Body of pancreas (tissue), 4 donors: ENCODE measurements around the gene SYT2. TPM values are rescaled to one million over a fixed set of nuclear protein-coding genes. Genes with fewer than 3 reads are reported as not detected.
"Not testable (repeated sequence)": the region's sequence is repeated elsewhere in the genome, so short reads cannot be mapped to it uniquely, and the experiment has no call there.

Source experiments
- ATAC-seq: fragments of 150-250 bp; one replicate; pipeline ENCODE4 v1.9.1; 2016
- DNase-seq, 4 donors: peaks; one replicate each; pipeline ENCODE4 v3.0.0-alpha.2; 2019
- H3K27ac ChIP-seq, 4 donors: fragments of 200-600 bp; sonication (generic); 1 replicate in 3 of 4; 2 replicates in 1 of 4; pipeline versions ENCODE4 v1.5.1 to v1.6.1; 2016 to 2019; ENCODE audit warnings: mild to moderate bottlenecking in 1 of 4, mixed read lengths in 1 of 4, moderate library complexity in 1 of 4
- H3K27me3 ChIP-seq, 2 donors: fragments of 200-600 bp; sonication (generic); one replicate each; pipeline ENCODE4 v1.6.0; 2016; ENCODE audit warnings: mild to moderate bottlenecking in 1 of 2
- H3K36me3 ChIP-seq, 2 donors: fragments of 200-600 bp; sonication (generic); replicated peaks in 1 of 2; 2 replicates each; pipeline ENCODE4 v1.5.1; 2016; ENCODE audit warnings: low read depth in 2 of 2; ENCODE audit not compliant: insufficient read depth in 1 of 2
- H3K4me1 ChIP-seq: fragments of 200-600 bp; sonication (generic); one replicate; pipeline ENCODE4 v1.6.0; 2016
- H3K4me3 ChIP-seq, 2 donors: fragments of 200-600 bp; sonication (generic); 1 replicate in 1 of 2; 2 replicates in 1 of 2; pipeline ENCODE4 v1.5.1; 2016 to 2019
- H3K9me3 ChIP-seq, 3 donors: fragments of 200-600 bp; sonication (generic); 1 replicate in 2 of 3; 2 replicates in 1 of 3; pipeline ENCODE4 v1.5.1; 2016
- POLR2A ChIP-seq, 3 donors: fragments of 450-650 bp; IDR thresholded peaks; one replicate each; pipeline ENCODE4 v1.6.1; 2016; ENCODE audit warnings: antibody characterized with exemption in 3 of 3, mild to moderate bottlenecking in 2 of 3
- WGBS, 2 donors: methylation state at CpG; one replicate each; pipeline ENCODE4 v1.1.5; 2017; 5-methylcytosine and 5-hydroxymethylcytosine counted together
- intact Hi-C: fragments of 100-400 bp; cut with DNase I; formaldehyde crosslinking; loops from one replicate; pipeline ENCODE4 v1.15.1; 2023
- total RNA-seq, 2 donors: library from RNA; depleted of rRNA; stranded (reverse); fragments of >200 nt; gene quantifications; one replicate each; pipeline ENCODE4 v1.1.0, GENCODE V29; 2016
- TF ChIP-seq, protein P1 (sequence below), 7 experiments: fragments of 450-650 bp in 4 of 7; fragments of 200-600 bp in 3 of 7; sonication (generic) in 3 of 7; IDR thresholded peaks; one replicate each; pipeline ENCODE4 v1.5.1; 2016 to 2019; ENCODE audit warnings: antibody characterized with exemption in 7 of 7

Gene SYT2
- total RNA-seq, 2 donors from 2014 or later = not detected

DNA sequence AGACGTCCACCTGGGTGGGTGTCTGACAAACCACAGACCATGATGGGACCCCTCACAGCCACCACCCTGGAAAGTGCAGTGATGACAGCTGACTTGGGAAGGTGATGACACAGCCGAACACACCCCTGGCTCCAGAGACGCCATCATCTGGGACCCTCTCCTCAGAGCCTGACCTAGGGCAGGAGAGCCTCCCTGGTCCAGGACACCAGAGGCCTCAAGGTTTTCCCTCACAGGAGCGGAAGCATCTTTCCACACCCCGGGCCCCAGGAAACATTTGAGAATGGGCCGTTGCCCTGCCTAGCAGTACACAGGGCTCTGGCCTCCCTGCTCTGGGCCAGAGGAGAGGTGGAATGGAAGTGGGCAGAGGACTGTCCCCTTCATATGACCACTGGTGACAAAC, 79.7 kb downstream of the SYT2 start:
- Histone ChIP-seq H3K36me3 (no peaks in the 10 kb centered on the region), H3K4me1 (peaks cover 2% of the 10 kb centered on the region), H3K9me3 (no peaks in the 10 kb centered on the region), H3K27ac (no peak overlapping the region), H3K4me3 (no peak overlapping the region), H3K27me3 (no peaks in the 10 kb centered on the region)
- no peak for DNase-seq
- intact Hi-C loops = no loop called here
- WGBS, 2 donors = 70% methylated on average over 3 to 6 of the region's 6 CpGs
- no peak for TF ChIP-seq POLR2A (IDR thresholded peaks at IDR 0.05)
- TF ChIP-seq, protein P1, sequence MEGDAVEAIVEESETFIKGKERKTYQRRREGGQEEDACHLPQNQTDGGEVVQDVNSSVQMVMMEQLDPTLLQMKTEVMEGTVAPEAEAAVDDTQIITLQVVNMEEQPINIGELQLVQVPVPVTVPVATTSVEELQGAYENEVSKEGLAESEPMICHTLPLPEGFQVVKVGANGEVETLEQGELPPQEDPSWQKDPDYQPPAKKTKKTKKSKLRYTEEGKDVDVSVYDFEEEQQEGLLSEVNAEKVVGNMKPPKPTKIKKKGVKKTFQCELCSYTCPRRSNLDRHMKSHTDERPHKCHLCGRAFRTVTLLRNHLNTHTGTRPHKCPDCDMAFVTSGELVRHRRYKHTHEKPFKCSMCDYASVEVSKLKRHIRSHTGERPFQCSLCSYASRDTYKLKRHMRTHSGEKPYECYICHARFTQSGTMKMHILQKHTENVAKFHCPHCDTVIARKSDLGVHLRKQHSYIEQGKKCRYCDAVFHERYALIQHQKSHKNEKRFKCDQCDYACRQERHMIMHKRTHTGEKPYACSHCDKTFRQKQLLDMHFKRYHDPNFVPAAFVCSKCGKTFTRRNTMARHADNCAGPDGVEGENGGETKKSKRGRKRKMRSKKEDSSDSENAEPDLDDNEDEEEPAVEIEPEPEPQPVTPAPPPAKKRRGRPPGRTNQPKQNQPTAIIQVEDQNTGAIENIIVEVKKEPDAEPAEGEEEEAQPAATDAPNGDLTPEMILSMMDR (IDR thresholded peaks at IDR 0.05) = no peak
- no peak for ATAC-seq

DNA sequence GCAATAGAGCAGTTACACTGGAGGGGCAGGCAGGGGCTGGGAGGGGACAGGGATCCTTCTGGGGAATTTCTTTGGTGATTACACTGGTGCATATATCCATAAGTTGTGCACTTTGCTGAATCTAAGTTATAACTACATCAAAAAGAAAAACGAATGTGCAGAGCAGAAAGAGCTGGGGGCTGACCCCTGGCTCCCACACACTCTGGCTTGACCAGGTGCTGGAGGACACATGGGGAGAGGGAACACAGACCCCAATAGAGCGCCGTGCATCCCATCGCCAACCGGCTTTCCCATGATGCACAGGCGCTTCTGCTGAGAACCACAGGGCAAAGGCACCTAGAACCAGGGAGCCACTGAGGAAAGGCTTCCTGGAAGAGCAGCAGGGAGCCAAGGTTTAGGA, 80.2 kb downstream of the SYT2 start:
- DNase-seq, H3K4me3 ChIP-seq, H3K36me3 ChIP-seq, intact Hi-C loops, H3K9me3 ChIP-seq, H3K4me1 ChIP-seq, H3K27me3 ChIP-seq, H3K27ac ChIP-seq, ATAC-seq: not testable (repeated sequence)
- WGBS, 2 donors = 60 to 82% methylated on average over 5 to 6 of the region's 6 CpGs

DNA sequence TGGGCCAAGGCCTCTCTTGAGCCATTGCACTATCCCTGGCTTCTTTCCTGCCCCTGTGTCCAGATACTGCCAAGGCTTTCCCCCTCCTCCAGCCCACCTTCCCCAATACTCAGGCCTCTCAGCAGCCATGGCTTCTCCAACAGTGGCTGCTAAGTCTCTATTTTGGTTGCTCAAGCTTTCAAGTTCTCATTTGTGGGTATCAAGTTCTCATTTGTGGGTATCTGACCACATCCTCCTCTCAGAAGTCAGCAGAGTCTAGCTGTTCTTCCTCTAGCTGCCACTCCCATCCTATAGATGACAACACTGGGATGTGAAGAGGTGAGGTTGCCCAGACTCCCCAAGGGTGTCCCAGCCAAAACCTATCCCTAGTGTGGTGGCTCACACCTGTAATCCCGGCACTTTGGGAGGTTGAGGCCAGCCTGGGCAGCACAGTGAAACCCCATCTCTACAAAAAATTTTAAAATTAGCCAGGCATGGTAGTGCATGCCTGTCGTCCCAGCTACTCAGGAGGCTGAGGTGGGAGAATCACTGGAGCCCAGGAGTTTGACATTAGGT, 80.9 kb downstream of the SYT2 start:
- intact Hi-C loops, H3K36me3 ChIP-seq, H3K4me1 ChIP-seq, H3K9me3 ChIP-seq, H3K27ac ChIP-seq, DNase-seq, H3K4me3 ChIP-seq, H3K27me3 ChIP-seq, ATAC-seq: not testable (repeated sequence)
- 76% methylated on average over 2 of the region's 2 CpGs for WGBS, 2 donors

DNA sequence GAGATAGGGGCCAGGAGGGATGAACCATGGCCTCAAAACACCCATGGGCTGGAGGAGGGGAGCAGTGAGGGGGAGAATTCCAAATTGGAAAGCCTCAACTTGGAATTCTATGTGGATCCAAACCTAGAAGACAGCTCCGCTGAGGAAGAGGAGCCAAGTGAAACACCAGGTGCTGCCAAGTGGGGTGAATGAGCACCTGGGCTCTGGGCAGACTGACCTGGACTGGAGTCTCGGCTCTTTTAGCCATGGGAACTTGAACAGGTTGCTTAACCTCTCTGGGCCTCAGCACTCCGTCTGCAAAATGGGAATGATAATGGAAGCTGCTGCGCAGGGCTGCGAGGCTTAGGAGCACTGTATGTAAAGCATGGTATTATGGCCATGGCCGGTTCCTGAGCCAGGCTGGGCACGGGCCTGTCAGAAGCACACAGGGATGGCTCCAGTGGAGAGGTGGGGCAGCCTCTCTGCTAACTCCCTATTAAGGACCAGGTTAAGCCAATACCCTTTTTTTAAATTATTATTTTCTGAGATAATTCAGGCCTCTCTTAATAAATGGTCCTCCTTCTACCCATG, 81.5 kb downstream of the SYT2 start:
- no peak for DNase-seq
- Histone ChIP-seq H3K9me3 (no peaks in the 10 kb centered on the region), H3K4me3 (no peak overlapping the region), H3K4me1 (peaks cover 3% of the 10 kb centered on the region), H3K27me3 (no peaks in the 10 kb centered on the region), H3K36me3 (no peaks in the 10 kb centered on the region), H3K27ac (no peak overlapping the region)
- TF ChIP-seq POLR2A (IDR thresholded peaks at IDR 0.05) = no peak
- TF ChIP-seq, protein P1 (IDR thresholded peaks at IDR 0.05) = no peak
- WGBS, 2 donors = 44 to 57% methylated on average over 5 to 7 of the region's 7 CpGs
- no peak for ATAC-seq
- intact Hi-C loops = no loop called here

DNA sequence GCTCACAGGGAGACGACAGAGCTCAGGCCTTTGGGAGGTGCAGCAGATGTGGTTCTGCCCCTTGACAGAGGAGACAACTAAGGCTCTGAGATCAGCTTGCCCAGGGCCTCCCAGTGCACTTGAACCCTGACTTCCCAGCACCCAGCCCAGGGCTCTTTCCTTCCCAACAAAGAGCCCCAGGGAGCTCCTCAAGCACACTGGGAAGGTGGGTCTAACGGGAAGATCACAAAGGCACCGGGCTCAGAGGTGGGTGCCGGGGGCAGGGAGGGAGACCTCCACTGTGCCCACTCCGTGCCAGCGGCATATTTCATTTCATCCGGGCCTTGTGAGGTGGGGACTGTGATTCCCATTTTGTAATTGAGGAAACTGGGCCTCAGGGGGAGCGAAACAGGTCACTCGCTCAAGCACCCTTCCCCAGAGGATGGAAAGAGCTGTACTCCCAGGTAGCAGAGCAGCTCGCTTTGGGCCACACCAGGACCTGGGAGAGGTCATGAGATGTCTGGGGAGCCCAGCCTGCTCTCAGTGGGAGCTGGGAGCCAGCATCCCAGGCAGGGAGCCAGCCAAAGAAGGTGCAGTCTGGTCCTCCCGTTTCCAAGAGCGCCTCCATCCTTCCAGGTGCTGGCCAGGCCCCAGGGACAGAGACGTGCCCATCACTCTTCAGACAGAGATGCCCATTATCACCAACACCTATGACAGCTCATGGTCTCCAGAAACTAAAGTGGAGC, 82.3 kb downstream of the SYT2 start:
- 69 to 76% methylated on average over 5 to 13 of the region's 13 CpGs for WGBS, 2 donors

DNA sequence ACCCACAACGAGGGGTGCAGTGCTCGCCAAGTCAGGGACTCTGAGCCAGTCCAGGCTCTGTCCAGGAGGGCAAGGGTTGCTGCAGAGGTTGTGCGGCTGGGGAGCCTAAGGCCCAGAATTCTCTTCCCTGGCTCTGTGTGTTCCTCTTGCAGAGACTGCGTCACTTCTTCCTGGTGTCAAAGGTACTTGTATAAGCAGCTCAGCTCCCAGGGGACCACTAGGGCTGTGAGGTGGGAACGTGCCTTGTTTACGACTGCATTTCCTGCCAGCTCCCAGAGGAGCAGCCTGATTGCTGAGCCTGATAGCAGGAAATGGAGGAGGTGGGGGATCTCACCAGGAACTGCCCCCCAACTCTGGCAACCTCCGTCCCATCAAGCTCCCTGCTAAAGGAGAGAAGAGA, 83.2 kb downstream of the SYT2 start:
- H3K36me3 ChIP-seq, H3K4me1 ChIP-seq, ATAC-seq, H3K9me3 ChIP-seq, intact Hi-C loops, H3K27ac ChIP-seq, H3K4me3 ChIP-seq, H3K27me3 ChIP-seq: not testable (repeated sequence)
- 48 to 53% methylated on average over 7 of the region's 7 CpGs for WGBS, 2 donors
- DNase-seq = peak in 1 of 4 donors; percentile 25

More for the DNA sequence above, 82.3 kb downstream of the SYT2 start:
- peaks cover 3% of the 10 kb centered on the region for H3K4me1 ChIP-seq
- no peak overlapping the region for H3K27ac ChIP-seq
- ATAC-seq (no peak), DNase-seq (no peak)
- H3K27me3 ChIP-seq = no peaks in the 10 kb centered on the region
- H3K9me3 ChIP-seq = no peaks in the 10 kb centered on the region
- H3K36me3 ChIP-seq = no peaks in the 10 kb centered on the region
- no peak for TF ChIP-seq POLR2A (IDR thresholded peaks at IDR 0.05)
- TF ChIP-seq, protein P1 (IDR thresholded peaks at IDR 0.05) = no peak
- H3K4me3 ChIP-seq = no peak overlapping the region
- intact Hi-C loops = no loop called here
